ENCODE data around the gene WDR18. TPM values are rescaled to one million over a fixed set of nuclear protein-coding genes. Genes with fewer than 3 reads are reported as not detected.
A peak's percentile ranks its signal among the peaks of the same experiment; 100 is the strongest.

The WDR18 gene
- total RNA-seq, 1 donor from 2014 or later = 60.0 TPM

DNA sequence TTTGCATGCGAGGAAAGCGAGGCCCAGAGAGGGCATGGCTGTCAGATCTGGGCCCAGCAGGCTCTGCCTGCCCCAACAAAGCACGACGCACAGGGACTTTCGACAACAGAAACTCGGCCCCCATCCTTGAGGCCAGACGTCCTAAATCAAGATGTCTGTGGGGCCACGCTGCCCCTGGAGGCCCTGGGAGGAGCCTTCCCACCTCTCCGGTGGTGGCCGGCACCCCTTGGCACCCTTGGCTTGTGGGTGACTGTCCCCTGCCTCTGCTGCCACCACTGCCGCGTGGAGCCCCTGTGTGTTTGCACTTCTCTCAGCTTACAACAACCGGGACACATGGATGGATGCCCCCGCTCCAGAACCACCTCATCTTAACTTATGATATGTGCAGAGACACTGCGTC is 4.4 kb downstream of the WDR18 start:
- H3K79me2 ChIP-seq (ENCODE audit: insufficient read depth, low read length) = peaks cover 15% of the 10 kb centered on the region
- Mint-ChIP-seq H3K9me3 (ENCODE audit: unreplicated experiment) (no peaks in the 10 kb centered on the region), H3K27me3 (ENCODE audit: low read depth, unreplicated experiment) (no peaks in the 10 kb centered on the region), H3K4me3 (ENCODE audit: unreplicated experiment) (no peak overlapping the region), H3K36me3 (ENCODE audit: low read depth, unreplicated experiment) (peaks cover 3% of the 10 kb centered on the region), H3K27ac (ENCODE audit: unreplicated experiment) (no peak overlapping the region), H3K4me1 (ENCODE audit: low read depth, unreplicated experiment) (peaks cover 4% of the 10 kb centered on the region)
- H3K9me3 ChIP-seq (ENCODE audit: insufficient read depth, low read depth, low read length) = no peaks in the 10 kb centered on the region
- no peaks in the 10 kb centered on the region for H3K36me3 ChIP-seq (ENCODE audit: insufficient read depth, low read length)
- H3K4me3 ChIP-seq (ENCODE audit: insufficient read depth, low read depth, low read length) = no peak overlapping the region
- DNase-seq (ENCODE audit: low read depth) (no peak), FAIRE-seq (no peak)
- TF ChIP-seq, protein P1, sequence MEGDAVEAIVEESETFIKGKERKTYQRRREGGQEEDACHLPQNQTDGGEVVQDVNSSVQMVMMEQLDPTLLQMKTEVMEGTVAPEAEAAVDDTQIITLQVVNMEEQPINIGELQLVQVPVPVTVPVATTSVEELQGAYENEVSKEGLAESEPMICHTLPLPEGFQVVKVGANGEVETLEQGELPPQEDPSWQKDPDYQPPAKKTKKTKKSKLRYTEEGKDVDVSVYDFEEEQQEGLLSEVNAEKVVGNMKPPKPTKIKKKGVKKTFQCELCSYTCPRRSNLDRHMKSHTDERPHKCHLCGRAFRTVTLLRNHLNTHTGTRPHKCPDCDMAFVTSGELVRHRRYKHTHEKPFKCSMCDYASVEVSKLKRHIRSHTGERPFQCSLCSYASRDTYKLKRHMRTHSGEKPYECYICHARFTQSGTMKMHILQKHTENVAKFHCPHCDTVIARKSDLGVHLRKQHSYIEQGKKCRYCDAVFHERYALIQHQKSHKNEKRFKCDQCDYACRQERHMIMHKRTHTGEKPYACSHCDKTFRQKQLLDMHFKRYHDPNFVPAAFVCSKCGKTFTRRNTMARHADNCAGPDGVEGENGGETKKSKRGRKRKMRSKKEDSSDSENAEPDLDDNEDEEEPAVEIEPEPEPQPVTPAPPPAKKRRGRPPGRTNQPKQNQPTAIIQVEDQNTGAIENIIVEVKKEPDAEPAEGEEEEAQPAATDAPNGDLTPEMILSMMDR (IDR thresholded peaks at IDR 0.05; ENCODE audit: insufficient read depth, low read depth, low read length) = no peak
- no peak for TF ChIP-seq EZH2 (IDR thresholded peaks at IDR 0.05; ENCODE audit: insufficient read depth, low read length)
- H3K4me1 ChIP-seq (ENCODE audit: insufficient read depth, low read length) = peaks cover 14% of the 10 kb centered on the region
- H3K4me2 ChIP-seq (ENCODE audit: low read length) = no peak overlapping the region
- H2AFZ ChIP-seq (ENCODE audit: low read depth, low read length) = no peak overlapping the region
- no peak overlapping the region for H3K9ac ChIP-seq (ENCODE audit: low read length)
- H3K27me3 ChIP-seq (ENCODE audit: insufficient read depth, low read length) = no peaks in the 10 kb centered on the region
- H4K20me1 ChIP-seq (ENCODE audit: insufficient read depth, low read length) = peaks cover 27% of the 10 kb centered on the region
- H3K27ac ChIP-seq (ENCODE audit: low read depth, low read length) = no peak overlapping the region

DNA sequence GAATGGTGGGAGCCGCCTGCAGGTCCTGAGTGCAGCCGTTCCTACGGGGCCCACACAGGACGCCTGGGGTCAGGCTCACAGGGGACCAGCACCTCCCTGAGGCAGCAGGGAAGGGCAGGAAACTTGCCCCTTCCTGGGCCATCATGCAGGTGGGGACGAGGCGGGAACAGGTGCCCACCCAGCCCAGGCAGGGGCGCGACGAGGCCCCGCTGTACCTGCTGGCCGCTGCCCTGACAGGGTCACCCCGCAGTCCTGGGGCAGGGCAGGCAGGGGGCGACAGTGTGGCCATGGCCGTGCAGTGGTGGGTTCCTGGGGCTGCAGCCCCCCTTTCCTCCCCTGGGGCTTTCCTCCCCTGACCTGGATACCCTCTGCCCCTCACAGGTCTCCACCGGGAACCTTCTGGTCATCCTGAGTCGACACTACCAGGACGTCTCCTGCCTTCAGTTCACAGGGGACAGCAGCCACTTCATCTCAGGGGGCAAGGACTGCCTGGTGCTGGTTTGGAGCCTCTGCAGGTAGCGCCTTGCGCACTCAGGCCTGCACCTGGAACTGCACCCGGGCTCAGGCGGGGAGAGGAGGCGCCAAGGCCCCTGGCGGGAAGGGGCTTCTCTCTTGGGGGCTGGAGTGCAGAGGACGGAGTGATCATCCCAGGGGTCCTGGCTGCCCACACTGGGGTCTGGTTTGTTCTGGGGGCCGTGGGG is 5.4 kb downstream of the WDR18 start:
- no peak for TF ChIP-seq EZH2 (IDR thresholded peaks at IDR 0.05; ENCODE audit: insufficient read depth, low read length)
- TF ChIP-seq, protein P1 (IDR thresholded peaks at IDR 0.05; ENCODE audit: insufficient read depth, low read depth, low read length) = peak; percentile 2
- H3K4me3 ChIP-seq (ENCODE audit: insufficient read depth, low read depth, low read length) = no peak overlapping the region
- no peaks in the 10 kb centered on the region for H3K27me3 Mint-ChIP-seq (ENCODE audit: low read depth, unreplicated experiment)
- peaks cover 8% of the 10 kb centered on the region for H3K4me1 ChIP-seq (ENCODE audit: insufficient read depth, low read length)
- H3K9ac ChIP-seq (ENCODE audit: low read length) = no peak overlapping the region
- no peaks in the 10 kb centered on the region for H3K9me3 ChIP-seq (ENCODE audit: insufficient read depth, low read depth, low read length)
- H3K27ac Mint-ChIP-seq (ENCODE audit: unreplicated experiment) = no peak overlapping the region
- H3K4me2 ChIP-seq (ENCODE audit: low read length) = no peak overlapping the region
- no peak overlapping the region for H3K27ac ChIP-seq (ENCODE audit: low read depth, low read length)
- H3K9me3 Mint-ChIP-seq (ENCODE audit: unreplicated experiment) = no peaks in the 10 kb centered on the region
- peaks cover 3% of the 10 kb centered on the region for H3K36me3 Mint-ChIP-seq (ENCODE audit: low read depth, unreplicated experiment)
- no peaks in the 10 kb centered on the region for H3K27me3 ChIP-seq (ENCODE audit: insufficient read depth, low read length)
- no peak overlapping the region for H2AFZ ChIP-seq (ENCODE audit: low read depth, low read length)
- H3K79me2 ChIP-seq (ENCODE audit: insufficient read depth, low read length) = peaks cover 11% of the 10 kb centered on the region
- no peak for DNase-seq (ENCODE audit: low read depth)
- H4K20me1 ChIP-seq (ENCODE audit: insufficient read depth, low read length) = peaks cover 28% of the 10 kb centered on the region
- H3K4me3 Mint-ChIP-seq (ENCODE audit: unreplicated experiment) = no peak overlapping the region
- FAIRE-seq = no peak
- H3K36me3 ChIP-seq (ENCODE audit: insufficient read depth, low read length) = no peaks in the 10 kb centered on the region
- H3K4me1 Mint-ChIP-seq (ENCODE audit: low read depth, unreplicated experiment) = peaks cover 4% of the 10 kb centered on the region

DNA sequence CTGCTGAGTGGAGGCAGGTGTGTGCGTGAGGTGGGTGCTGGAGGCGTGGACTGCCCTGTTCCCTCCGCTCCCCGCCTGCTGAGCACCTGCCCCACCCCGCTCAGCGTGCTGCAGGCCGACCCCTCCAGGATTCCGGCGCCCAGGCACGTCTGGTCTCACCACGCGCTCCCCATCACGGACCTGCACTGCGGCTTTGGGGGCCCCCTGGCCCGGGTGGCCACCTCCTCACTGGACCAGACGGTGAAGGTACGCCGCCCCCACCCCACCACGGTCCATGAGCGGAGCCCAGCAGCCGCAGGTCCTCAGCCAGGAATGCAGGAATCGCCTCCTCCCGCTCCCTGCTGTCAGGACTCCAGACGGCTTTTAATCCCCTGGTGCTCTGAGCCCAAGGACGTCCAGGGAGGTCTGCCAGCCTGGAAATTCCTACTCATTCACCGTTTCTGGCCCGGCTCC is 6.0 kb downstream of the WDR18 start:
- peaks cover 25% of the 10 kb centered on the region for H4K20me1 ChIP-seq (ENCODE audit: insufficient read depth, low read length)
- no peaks in the 10 kb centered on the region for H3K9me3 Mint-ChIP-seq (ENCODE audit: unreplicated experiment)

More for the DNA sequence above, 6.0 kb downstream of the WDR18 start:
- FAIRE-seq (no peak), DNase-seq (ENCODE audit: low read depth) (no peak)
- H3K27ac ChIP-seq (ENCODE audit: low read depth, low read length) = no peak overlapping the region
- TF ChIP-seq EZH2 (IDR thresholded peaks at IDR 0.05; ENCODE audit: insufficient read depth, low read length) = no peak
- TF ChIP-seq, protein P1 (IDR thresholded peaks at IDR 0.05; ENCODE audit: insufficient read depth, low read depth, low read length) = no peak
- H3K9me3 ChIP-seq (ENCODE audit: insufficient read depth, low read depth, low read length) = no peaks in the 10 kb centered on the region
- no peaks in the 10 kb centered on the region for H3K36me3 ChIP-seq (ENCODE audit: insufficient read depth, low read length)
- Mint-ChIP-seq H3K4me1 (ENCODE audit: low read depth, unreplicated experiment) (no peaks in the 10 kb centered on the region), H3K4me3 (ENCODE audit: unreplicated experiment) (no peak overlapping the region), H3K36me3 (ENCODE audit: low read depth, unreplicated experiment) (peaks cover 3% of the 10 kb centered on the region), H3K27me3 (ENCODE audit: low read depth, unreplicated experiment) (no peaks in the 10 kb centered on the region), H3K27ac (ENCODE audit: unreplicated experiment) (no peak overlapping the region)
- H3K4me3 ChIP-seq (ENCODE audit: insufficient read depth, low read depth, low read length) = no peak overlapping the region
- peaks cover 7% of the 10 kb centered on the region for H3K79me2 ChIP-seq (ENCODE audit: insufficient read depth, low read length)
- no peak overlapping the region for H2AFZ ChIP-seq (ENCODE audit: low read depth, low read length)
- H3K27me3 ChIP-seq (ENCODE audit: insufficient read depth, low read length) = no peaks in the 10 kb centered on the region
- peaks cover 8% of the 10 kb centered on the region for H3K4me1 ChIP-seq (ENCODE audit: insufficient read depth, low read length)
- no peak overlapping the region for H3K9ac ChIP-seq (ENCODE audit: low read length)
- H3K4me2 ChIP-seq (ENCODE audit: low read length) = no peak overlapping the region
